ENCODE measurements around the gene QARS1. TPM values are rescaled to one million over a fixed set of nuclear protein-coding genes. Genes with fewer than 3 reads are reported as not detected.

Gene QARS1
- total and polyA plus RNA-seq, 2 of the 13 experiments (the other 11 are each of a cell fraction or from before 2014, with no cell fraction given) = 307 to 327 TPM

- TF ChIP-seq, protein P1, sequence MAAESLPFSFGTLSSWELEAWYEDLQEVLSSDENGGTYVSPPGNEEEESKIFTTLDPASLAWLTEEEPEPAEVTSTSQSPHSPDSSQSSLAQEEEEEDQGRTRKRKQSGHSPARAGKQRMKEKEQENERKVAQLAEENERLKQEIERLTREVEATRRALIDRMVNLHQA (CRISPR knock-in tag; IDR thresholded peaks at IDR 0.05) = no peak
- TF ChIP-seq ERF (CRISPR knock-in tag; IDR thresholded peaks at IDR 0.05) (peak; percentile 90), BCL6 (CRISPR knock-in tag; IDR thresholded peaks at IDR 0.05) (peak; percentile 22; the same call in 1 of the 2 replicates), PHF21A (CRISPR knock-in tag; IDR thresholded peaks at IDR 0.05) (no peak; the same call in 1 of the 2 replicates), ARNT (IDR thresholded peaks at IDR 0.05) (no peak), MXI1 (IDR thresholded peaks at IDR 0.05; ENCODE audit: borderline replicate concordance, low read depth, low read length) (peak; percentile 72; the same call in 1 of the 3 replicates), KDM4B (CRISPR knock-in tag; IDR thresholded peaks at IDR 0.05) (peak; percentile 46; the same call in 1 of the 2 replicates), ZBTB1 (CRISPR knock-in tag; IDR thresholded peaks at IDR 0.05; ENCODE audit: borderline replicate concordance) (no peak), SOX6 (IDR thresholded peaks at IDR 0.05) (no peak), SOX6 (CRISPR knock-in tag; IDR thresholded peaks at IDR 0.05) (peak; percentile 56), HMGA1 (CRISPR knock-in tag; conservative IDR thresholded peaks at IDR 0.05) (no peak), ZNF660 (CRISPR knock-in tag; IDR thresholded peaks at IDR 0.05; ENCODE audit: borderline replicate concordance, low read depth) (no peak), ZNF414 (CRISPR knock-in tag; IDR thresholded peaks at IDR 0.05) (no peak), PLSCR1 (CRISPR knock-in tag; IDR thresholded peaks at IDR 0.05; ENCODE audit: borderline replicate concordance) (no peak), NONO (IDR thresholded peaks at IDR 0.05) (no peak), NONO (CRISPR knock-in tag; conservative IDR thresholded peaks at IDR 0.05) (peak; percentile 90), FOSL2 (CRISPR knock-in tag; IDR thresholded peaks at IDR 0.05) (no peak; the same call in 1 of the 2 replicates), POLR2A (IDR thresholded peaks at IDR 0.05; ENCODE audit: insufficient read depth in 1 of 2, low read depth in 2 of 2, low read length in 2 of 2) (peak in 1 of 2 experiments; percentile 88; a peak in 2 of 4 replicates), NFYC (CRISPR knock-in tag; IDR thresholded peaks at IDR 0.05) (peak; percentile 36; the same call in 1 of the 2 replicates), PBX2 (CRISPR knock-in tag; IDR thresholded peaks at IDR 0.05) (no peak; the same call in 1 of the 2 replicates), ATF2 (CRISPR knock-in tag; IDR thresholded peaks at IDR 0.05) (peak; percentile 76), ZNF432 (CRISPR knock-in tag; IDR thresholded peaks at IDR 0.05; ENCODE audit: borderline replicate concordance) (no peak), KLF16 (CRISPR knock-in tag; IDR thresholded peaks at IDR 0.05) (peak; percentile 59 to 99; a peak in 2 of 4 replicates)
- TF ChIP-seq, protein P2, sequence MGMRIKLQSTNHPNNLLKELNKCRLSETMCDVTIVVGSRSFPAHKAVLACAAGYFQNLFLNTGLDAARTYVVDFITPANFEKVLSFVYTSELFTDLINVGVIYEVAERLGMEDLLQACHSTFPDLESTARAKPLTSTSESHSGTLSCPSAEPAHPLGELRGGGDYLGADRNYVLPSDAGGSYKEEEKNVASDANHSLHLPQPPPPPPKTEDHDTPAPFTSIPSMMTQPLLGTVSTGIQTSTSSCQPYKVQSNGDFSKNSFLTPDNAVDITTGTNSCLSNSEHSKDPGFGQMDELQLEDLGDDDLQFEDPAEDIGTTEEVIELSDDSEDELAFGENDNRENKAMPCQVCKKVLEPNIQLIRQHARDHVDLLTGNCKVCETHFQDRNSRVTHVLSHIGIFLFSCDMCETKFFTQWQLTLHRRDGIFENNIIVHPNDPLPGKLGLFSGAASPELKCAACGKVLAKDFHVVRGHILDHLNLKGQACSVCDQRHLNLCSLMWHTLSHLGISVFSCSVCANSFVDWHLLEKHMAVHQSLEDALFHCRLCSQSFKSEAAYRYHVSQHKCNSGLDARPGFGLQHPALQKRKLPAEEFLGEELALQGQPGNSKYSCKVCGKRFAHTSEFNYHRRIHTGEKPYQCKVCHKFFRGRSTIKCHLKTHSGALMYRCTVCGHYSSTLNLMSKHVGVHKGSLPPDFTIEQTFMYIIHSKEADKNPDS (CRISPR knock-in tag; IDR thresholded peaks at IDR 0.05) = no peak
- TF ChIP-seq, protein P3, sequence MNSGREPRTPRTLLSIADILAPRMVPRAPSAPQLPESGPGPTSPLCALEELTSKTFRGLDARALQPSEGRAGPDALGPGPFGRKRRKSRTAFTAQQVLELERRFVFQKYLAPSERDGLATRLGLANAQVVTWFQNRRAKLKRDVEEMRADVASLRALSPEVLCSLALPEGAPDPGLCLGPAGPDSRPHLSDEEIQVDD (CRISPR knock-in tag; IDR thresholded peaks at IDR 0.05; ENCODE audit: borderline replicate concordance) = no peak
Observed at GRCh38 chr3:49120438-49121131, 16.0 kb upstream of the QARS1 start, which contains the start of gene USP19 (continued).
